Mucosa of descending colon (tissue), 3 donors: Measurements from ENCODE around the gene RAE1. TPM values are rescaled to one million over a fixed set of nuclear protein-coding genes. Genes with fewer than 3 reads are reported as not detected.
"Not testable (repeated sequence)": the region's sequence is repeated elsewhere in the genome, so short reads cannot be mapped to it uniquely, and the experiment has no call there.

Source experiments
- ATAC-seq: fragments of 200-7000 bp; cut with Tn5 transposase; one replicate; pipeline ENCODE4 v1.9.1; 2020; ENCODE audit warnings: mild to moderate bottlenecking, moderate library complexity
- DNase-seq, 3 donors: peaks; one replicate each; pipeline ENCODE4 v3.0.0-alpha.2; 2020
- H3K36me3 ChIP-seq: fragments of 200-600 bp; one replicate; pipeline ENCODE4 v1.8.0; 2021; ENCODE audit warnings: low read depth, mild to moderate bottlenecking
- H3K4me1 ChIP-seq: fragments of 200-600 bp; one replicate; pipeline ENCODE4 v1.8.0; 2021; ENCODE audit warnings: low read depth, mild to moderate bottlenecking
- H3K4me3 ChIP-seq: fragments of 200-600 bp; one replicate; pipeline ENCODE4 v1.8.0; 2021; ENCODE audit warnings: mild to moderate bottlenecking
- H3K9me3 ChIP-seq: fragments of 200-600 bp; one replicate; pipeline ENCODE4 v1.8.0; 2021; ENCODE audit warnings: mild to moderate bottlenecking
- intact Hi-C, 2 donors: fragments of 100-400 bp; cut with DNase I in 1 of 2; cut with micrococcal nuclease in 1 of 2; formaldehyde crosslinking; loops; one replicate each; pipeline versions ENCODE4 v1.11.0 to v1.11.1; 2022; cut with DNase I, micrococcal nuclease
- total RNA-seq, 3 donors: library from RNA; stranded (reverse); fragmentation: NEBNext Ultra II Directional in 2 of 3; extraction: Animal tissue kit (Norgen Biotek cat#: 25700) in 2 of 3; gene quantifications; one replicate each; pipeline versions ENCODE4 v1.2.1 to v1.2.4, GENCODE V29; 2021 to 2023
- TF ChIP-seq, protein P1 (sequence below): fragments of 200-600 bp; IDR thresholded peaks from one replicate; pipeline ENCODE4 v1.8.0; 2022; ENCODE audit warnings: antibody characterized with exemption, mild to moderate bottlenecking
- donor health status: DM: no; HTN: no; CAD: no; lungs with moderate emphysema.
- donor health status: DM: no; HTN: no; CAD: no.
- donor health status: DM: no; HTN: yes; CAD: no.

RAE1 gene
- total RNA-seq, 3 donors from 2014 or later = 17.6 to 21.0 (median 19.9) TPM

GRCh38 chr20:57414867-57415592, 64.0 kb downstream of the RAE1 start:
- H3K9me3 ChIP-seq = no peaks in the 10 kb centered on the region
- TF ChIP-seq, protein P1, sequence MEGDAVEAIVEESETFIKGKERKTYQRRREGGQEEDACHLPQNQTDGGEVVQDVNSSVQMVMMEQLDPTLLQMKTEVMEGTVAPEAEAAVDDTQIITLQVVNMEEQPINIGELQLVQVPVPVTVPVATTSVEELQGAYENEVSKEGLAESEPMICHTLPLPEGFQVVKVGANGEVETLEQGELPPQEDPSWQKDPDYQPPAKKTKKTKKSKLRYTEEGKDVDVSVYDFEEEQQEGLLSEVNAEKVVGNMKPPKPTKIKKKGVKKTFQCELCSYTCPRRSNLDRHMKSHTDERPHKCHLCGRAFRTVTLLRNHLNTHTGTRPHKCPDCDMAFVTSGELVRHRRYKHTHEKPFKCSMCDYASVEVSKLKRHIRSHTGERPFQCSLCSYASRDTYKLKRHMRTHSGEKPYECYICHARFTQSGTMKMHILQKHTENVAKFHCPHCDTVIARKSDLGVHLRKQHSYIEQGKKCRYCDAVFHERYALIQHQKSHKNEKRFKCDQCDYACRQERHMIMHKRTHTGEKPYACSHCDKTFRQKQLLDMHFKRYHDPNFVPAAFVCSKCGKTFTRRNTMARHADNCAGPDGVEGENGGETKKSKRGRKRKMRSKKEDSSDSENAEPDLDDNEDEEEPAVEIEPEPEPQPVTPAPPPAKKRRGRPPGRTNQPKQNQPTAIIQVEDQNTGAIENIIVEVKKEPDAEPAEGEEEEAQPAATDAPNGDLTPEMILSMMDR = no peak
- no peaks in the 10 kb centered on the region for H3K36me3 ChIP-seq
- no peak for ATAC-seq
- DNase-seq = no peak
- H3K4me3 ChIP-seq = no peak overlapping the region
- intact Hi-C loops = no loop called here
- no peaks in the 10 kb centered on the region for H3K4me1 ChIP-seq

DNA sequence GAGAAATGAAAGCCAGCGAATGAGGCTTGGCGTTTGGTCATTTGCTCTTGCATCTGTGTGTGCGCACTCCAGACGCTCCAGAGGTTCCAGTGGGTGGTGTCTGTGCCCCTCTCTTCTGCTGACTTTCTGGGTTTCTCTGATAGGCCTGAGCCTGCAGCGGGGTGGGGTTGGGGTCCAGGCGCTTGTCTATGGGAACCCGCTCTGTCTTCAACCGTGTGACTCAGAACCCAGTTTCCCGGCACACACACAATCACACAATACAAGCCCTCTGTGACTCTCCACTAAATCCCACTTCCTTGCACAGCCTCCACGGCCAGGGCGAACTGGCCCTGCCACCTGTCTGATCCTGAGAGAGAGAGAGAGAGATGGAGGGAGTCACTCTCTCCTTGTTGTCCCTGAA, 64.7 kb downstream of the RAE1 start:
- DNase-seq (no peak), ATAC-seq (no peak)
- TF ChIP-seq, protein P1 = no peak
- Histone ChIP-seq H3K4me3 (no peak overlapping the region), H3K4me1 (no peaks in the 10 kb centered on the region), H3K36me3 (no peaks in the 10 kb centered on the region), H3K9me3 (no peaks in the 10 kb centered on the region)
- intact Hi-C loops = no loop called here

DNA sequence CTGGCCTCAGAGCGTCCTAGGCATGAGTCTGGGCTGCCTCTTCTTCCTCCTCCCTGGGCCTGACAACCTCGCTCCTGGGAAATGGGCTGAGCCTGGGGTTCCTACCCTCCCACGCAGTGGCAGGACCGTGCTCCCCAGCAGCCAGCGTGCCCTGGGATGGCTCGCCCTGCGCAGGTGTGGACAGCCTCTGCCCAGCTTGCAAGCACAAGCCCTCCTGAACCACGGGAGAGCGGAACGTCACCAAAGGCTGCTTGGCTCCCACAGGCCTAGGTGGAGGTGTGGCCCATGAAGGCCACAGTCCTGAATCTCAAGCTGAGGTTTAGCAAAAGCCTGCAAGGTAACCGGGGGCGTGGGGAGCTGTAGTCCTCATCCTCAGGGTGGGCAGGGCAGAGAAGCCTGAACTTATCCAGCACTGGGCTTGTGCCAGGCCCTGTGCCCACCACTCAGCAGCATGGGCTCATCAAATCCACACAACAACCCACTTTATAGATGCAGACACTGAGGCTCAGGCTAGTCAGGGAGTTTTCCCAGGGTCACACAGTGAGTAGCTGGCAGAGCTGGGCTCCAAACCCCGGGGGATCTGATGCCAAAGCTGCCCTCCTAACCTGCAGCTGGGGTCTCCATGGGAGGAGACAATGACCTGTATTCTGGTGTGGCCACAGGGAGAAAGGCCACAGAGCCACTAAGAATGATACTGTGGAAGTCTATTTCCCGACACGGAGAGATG, 65.4 kb downstream of the RAE1 start:
- Histone ChIP-seq H3K36me3 (no peaks in the 10 kb centered on the region), H3K4me1 (no peaks in the 10 kb centered on the region), H3K9me3 (no peaks in the 10 kb centered on the region), H3K4me3 (no peak overlapping the region)
- TF ChIP-seq, protein P1 = no peak
- DNase-seq (no peak), ATAC-seq (no peak)
- intact Hi-C loops = no loop called here

DNA sequence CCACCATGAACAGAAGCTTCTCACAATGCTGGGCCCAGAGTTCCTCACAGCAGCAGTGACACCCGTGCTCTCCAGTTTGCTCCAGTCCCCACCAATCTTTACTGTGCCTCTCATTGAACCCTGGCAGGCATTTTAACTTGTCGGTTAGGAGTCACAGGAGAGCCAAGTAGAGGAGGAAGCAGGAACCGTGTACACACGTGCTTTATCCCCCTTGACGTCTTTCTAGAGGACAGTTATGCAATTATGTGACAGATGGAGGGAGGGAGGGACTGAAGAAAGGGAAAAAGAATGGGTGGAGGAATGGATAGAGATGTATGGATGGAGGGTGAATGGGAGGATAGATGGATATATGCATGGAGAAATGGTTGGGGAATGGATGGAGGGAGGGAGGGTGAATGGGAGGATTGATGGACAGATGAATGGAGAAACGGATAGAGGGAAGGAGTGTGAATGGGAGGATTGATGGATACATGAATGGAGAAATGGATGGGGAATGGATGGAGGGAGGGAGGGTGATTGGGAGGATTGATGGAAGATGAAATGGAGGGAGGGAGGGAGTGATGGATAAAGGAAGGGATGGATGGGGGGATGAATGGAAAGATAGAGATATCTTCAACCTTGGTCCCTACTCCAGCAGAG, 66.1 kb downstream of the RAE1 start:
- Histone ChIP-seq H3K4me3 (no peak overlapping the region), H3K4me1 (no peaks in the 10 kb centered on the region), H3K36me3 (no peaks in the 10 kb centered on the region), H3K9me3 (no peaks in the 10 kb centered on the region)
- ATAC-seq (no peak), DNase-seq (no peak)
- TF ChIP-seq, protein P1 = no peak
- intact Hi-C loops = no loop called here

- intact Hi-C loops = no loop called here
Measured at GRCh38 chr20:57417830-57418780, 67.0 kb downstream of the RAE1 start.

GRCh38 chr20:57419479-57419878, 68.4 kb downstream of the RAE1 start:
- H3K4me1 ChIP-seq, DNase-seq, intact Hi-C loops, ATAC-seq, H3K9me3 ChIP-seq, H3K4me3 ChIP-seq, H3K36me3 ChIP-seq: not testable (repeated sequence)

More at GRCh38 chr20:57417830-57418780, 67.0 kb downstream of the RAE1 start:
- Histone ChIP-seq H3K4me1 (no peaks in the 10 kb centered on the region), H3K36me3 (no peaks in the 10 kb centered on the region), H3K4me3 (no peak overlapping the region), H3K9me3 (no peaks in the 10 kb centered on the region)
- DNase-seq = no peak
- TF ChIP-seq, protein P1 = no peak
- no peak for ATAC-seq
